Karpas-422 (cell line): ENCODE measurements around the gene MFRP. TPM values are rescaled to one million over a fixed set of nuclear protein-coding genes. Genes with fewer than 3 reads are reported as not detected.

Source experiments
- DNase-seq: peaks from one replicate; pipeline ENCODE4 v3.0.0-alpha.2; 2015
- H2AFZ ChIP-seq: fragments of 200-600 bp; sonication (generic); 2 replicates; pipeline ENCODE4 v1.6.1; 2014; ENCODE audit warnings: antibody characterized with exemption, low read length, mixed read lengths
- H3K27ac ChIP-seq: fragments of 200-600 bp; sonication (generic); 2 replicates; pipeline ENCODE4 v1.5.1; 2014; ENCODE audit warnings: mild to moderate bottlenecking, low read length, moderate library complexity
- H3K27me3 ChIP-seq: fragments of 200-600 bp; sonication (generic); 2 replicates; pipeline ENCODE4 v1.6.1; 2014; ENCODE audit warnings: low read length, mixed read lengths
- H3K36me3 ChIP-seq: fragments of 200-600 bp; sonication (generic); 2 replicates; pipeline ENCODE4 v1.6.1; 2014; ENCODE audit warnings: low read length, mixed read lengths; ENCODE audit not compliant: insufficient read depth
- H3K4me1 ChIP-seq: fragments of 200-600 bp; sonication (generic); 2 replicates; pipeline ENCODE4 v1.6.1; 2014; ENCODE audit warnings: mild to moderate bottlenecking, low read length, mixed read lengths
- H3K4me2 ChIP-seq: fragments of 200-600 bp; sonication (generic); 2 replicates; pipeline ENCODE4 v1.6.1; 2014; ENCODE audit warnings: low read length, low read depth, mild to moderate bottlenecking; ENCODE audit not compliant: poor library complexity, severe bottlenecking
- H3K4me3 ChIP-seq: fragments of 200-600 bp; sonication (generic); 2 replicates; pipeline ENCODE4 v1.5.1; 2014; ENCODE audit warnings: mild to moderate bottlenecking, antibody characterized with exemption, low read length, mixed read lengths
- H3K79me2 ChIP-seq: fragments of 200-600 bp; sonication (generic); 2 replicates; pipeline ENCODE4 v1.6.1; 2014; ENCODE audit warnings: mild to moderate bottlenecking, low read length, mixed read lengths
- H3K9ac ChIP-seq: fragments of 200-600 bp; sonication (generic); 2 replicates; pipeline ENCODE4 v1.6.0; 2014; ENCODE audit warnings: low read length
- H3K9me2 ChIP-seq: fragments of 200-600 bp; sonication (generic), shearing (Covaris generic); replicated peaks from 2 replicates; pipeline ENCODE4 v1.6.0; 2014; ENCODE audit warnings: mild to moderate bottlenecking, low read length, moderate library complexity; ENCODE audit not compliant: insufficient read depth
- H3K9me3 ChIP-seq: fragments of 300-700, 200-600 bp; sonication (generic); 2 replicates; pipeline ENCODE4 v1.6.1; 2014; ENCODE audit warnings: low read length, mixed read lengths
- H4K20me1 ChIP-seq: fragments of 200-600 bp; sonication (generic); 2 replicates; pipeline ENCODE4 v1.6.1; 2014; ENCODE audit warnings: mild to moderate bottlenecking, antibody characterized with exemption, low read length, low read depth; ENCODE audit not compliant: insufficient read depth
- total RNA-seq: library from RNA; depleted of rRNA; stranded (reverse); fragments of >200 nt; shearing (Covaris generic); gene quantifications from 2 replicates; pipeline ENCODE4 v1.2.3, GENCODE V29; 2014; ENCODE audit warnings: low replicate concordance

The MFRP gene
- total RNA-seq, 1 experiment from 2014 or later = not detected

DNA sequence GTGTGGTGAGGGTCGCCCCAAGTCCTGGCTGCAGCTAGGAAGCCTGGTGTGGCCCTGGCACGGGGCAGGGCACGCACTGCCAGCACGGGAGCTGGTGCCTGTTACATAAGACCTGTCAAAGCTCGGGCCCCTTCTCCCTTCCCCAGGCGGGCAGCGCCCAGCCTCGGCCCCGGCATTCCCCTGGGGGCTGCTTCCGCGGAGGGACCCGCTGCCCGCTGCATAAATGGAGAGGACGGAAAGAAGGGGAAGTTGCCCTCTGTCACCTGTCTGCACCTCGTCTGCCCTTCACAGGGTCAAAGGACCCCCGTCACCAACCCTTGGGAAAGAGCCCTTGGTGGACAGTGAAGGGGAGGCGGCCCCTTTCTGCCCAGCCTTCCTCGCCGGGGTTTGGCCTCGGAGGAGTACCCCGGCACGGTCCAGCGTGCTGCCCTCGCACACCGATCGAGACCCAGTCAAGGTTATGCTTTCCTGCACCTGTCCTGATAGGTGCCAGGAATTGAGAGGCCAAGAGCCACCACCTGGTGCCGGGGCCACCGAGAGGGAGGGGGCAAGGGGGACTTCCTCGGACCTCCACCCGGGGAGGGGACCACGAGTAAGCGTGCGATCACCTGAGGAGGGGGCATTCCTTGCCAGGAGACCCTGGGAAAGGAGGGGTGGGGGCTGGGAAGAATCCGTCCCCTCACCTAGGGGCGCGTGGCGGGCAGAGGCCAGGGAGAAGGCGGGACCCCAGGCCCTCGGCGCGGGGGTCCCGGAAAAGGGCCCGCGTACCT lies 16.8 kb upstream of the MFRP start:
- Histone ChIP-seq H3K4me3 (peak overlapping the region; percentile 85), H3K4me1 (peaks cover 88% of the 10 kb centered on the region), H4K20me1 (no peaks in the 10 kb centered on the region), H3K9ac (peak overlapping the region; percentile 86), H3K79me2 (peaks cover 20% of the 10 kb centered on the region), H2AFZ (no peak overlapping the region), H3K9me2 (no peaks in the 10 kb centered on the region), H3K9me3 (no peaks in the 10 kb centered on the region), H3K36me3 (peaks cover 8% of the 10 kb centered on the region), H3K4me2 (peak overlapping the region; percentile 91), H3K27ac (peak overlapping the region; percentile 98), H3K27me3 (no peaks in the 10 kb centered on the region)
- peak; percentile 57 for DNase-seq

DNA sequence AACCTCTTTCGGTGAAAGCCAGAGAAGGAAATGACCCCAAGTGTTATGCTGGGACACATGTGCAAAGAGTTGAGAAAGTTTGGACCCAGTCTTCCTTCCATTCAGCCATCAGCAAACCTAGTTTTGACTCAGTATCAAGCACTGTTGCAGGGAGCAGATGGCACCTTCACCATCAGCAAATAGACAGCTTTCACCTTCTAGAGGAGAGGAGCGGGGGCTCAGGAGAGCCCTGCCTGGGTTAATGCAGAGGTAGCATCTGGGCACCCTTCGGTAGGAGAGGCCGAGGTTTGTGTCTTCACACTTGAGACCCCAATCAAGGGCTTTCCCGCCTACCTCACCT lies 16.2 kb upstream of the MFRP start:
- peaks cover 20% of the 10 kb centered on the region for H3K79me2 ChIP-seq
- H3K4me3 ChIP-seq = peak overlapping the region; percentile 85
- peak overlapping the region; percentile 86 for H3K9ac ChIP-seq
- H3K9me2 ChIP-seq = no peaks in the 10 kb centered on the region
- H2AFZ ChIP-seq = no peak overlapping the region
- H3K27ac ChIP-seq = peak overlapping the region; percentile 98
- no peaks in the 10 kb centered on the region for H3K27me3 ChIP-seq
- H4K20me1 ChIP-seq = no peaks in the 10 kb centered on the region
- peak overlapping the region; percentile 91 for H3K4me2 ChIP-seq
- DNase-seq = no peak
- peaks cover 8% of the 10 kb centered on the region for H3K36me3 ChIP-seq
- peaks cover 88% of the 10 kb centered on the region for H3K4me1 ChIP-seq
- H3K9me3 ChIP-seq = no peaks in the 10 kb centered on the region

DNA sequence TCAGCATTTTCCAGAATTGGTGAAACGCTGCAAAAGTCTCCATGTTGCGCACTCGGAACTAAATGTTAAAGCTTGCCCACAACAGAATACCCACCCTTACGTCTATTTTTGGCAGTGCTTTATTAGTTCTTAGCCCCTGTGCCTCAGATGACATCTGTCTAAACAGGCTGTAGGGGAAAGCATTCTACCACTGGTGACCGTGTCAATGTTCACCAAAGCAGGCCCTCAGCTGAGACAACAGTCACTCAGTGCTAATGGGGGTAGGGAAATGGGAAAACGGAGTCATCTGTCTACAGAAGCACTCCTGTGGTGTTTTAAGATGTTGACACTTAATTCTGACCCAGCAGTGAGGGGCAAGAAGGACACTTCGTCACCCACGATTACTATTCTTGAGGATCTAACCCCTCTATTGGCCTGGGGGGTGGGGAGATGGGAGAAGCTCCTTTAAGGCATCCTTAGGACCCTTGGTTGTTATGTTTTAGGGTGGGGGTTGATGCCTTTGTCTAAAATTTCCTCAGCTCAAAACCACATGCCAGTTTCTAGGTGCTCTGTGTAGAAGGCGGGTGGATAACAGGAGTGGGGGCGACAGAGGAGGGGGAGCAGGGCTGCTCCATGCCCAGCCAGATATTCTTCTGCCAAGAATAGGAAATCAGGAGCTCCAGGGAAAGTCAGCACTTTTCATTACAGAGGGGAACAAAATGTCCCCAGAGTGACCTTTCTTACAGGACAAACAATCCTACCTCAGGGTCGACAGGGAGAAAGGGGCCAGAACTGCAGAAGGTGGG lies 15.6 kb upstream of the MFRP start:
- H3K4me1 ChIP-seq = peaks cover 88% of the 10 kb centered on the region
- no peaks in the 10 kb centered on the region for H4K20me1 ChIP-seq
- peak overlapping the region; percentile 91 for H3K4me2 ChIP-seq
- no peaks in the 10 kb centered on the region for H3K9me3 ChIP-seq
- H3K9me2 ChIP-seq = no peaks in the 10 kb centered on the region
- peak overlapping the region; percentile 85 for H3K4me3 ChIP-seq
- no peak for DNase-seq
- peak overlapping the region; percentile 86 for H3K9ac ChIP-seq
- H3K79me2 ChIP-seq = peaks cover 20% of the 10 kb centered on the region
- H3K27ac ChIP-seq = peak overlapping the region; percentile 98
- no peaks in the 10 kb centered on the region for H3K27me3 ChIP-seq
- H3K36me3 ChIP-seq = peaks cover 8% of the 10 kb centered on the region
- no peak overlapping the region for H2AFZ ChIP-seq

DNA sequence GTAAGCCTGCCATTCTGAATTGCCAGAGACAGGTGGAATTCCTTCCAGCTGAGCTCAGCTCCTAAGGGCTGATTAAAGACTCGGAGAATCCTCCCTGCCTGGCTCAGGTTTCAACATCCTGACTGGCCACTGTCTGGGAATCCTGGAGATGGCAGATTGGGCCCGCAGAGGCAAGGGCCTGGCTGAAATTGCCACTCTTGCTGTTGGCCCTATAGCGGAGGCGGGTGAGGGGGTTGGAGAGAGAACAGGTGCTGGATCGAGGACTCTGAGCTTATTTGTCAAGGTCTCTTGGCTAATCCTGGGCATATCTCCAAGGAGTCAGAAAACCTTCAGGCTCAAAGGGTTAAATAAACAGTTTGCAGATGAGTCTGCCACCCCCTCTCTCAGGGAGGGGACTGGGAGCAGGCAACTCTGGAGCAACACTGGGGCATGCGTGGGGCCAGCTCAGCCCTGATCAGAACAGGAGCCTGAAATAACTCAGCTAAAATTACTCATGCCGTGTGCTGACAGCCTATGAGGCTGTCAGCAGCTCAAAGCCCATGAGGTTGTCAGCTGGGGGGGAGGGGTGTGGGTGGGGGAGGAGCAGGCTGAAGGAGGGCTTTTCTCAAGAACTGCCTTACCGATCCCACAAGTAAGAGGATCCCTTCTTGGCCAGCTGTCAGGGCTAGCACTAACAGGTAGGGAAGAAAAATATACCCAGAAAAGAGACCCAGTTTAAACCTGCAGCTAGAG lies 14.7 kb upstream of the MFRP start:
- Histone ChIP-seq H3K4me1 (peaks cover 87% of the 10 kb centered on the region), H3K9me2 (no peaks in the 10 kb centered on the region), H3K79me2 (peaks cover 20% of the 10 kb centered on the region), H3K27me3 (no peaks in the 10 kb centered on the region), H3K9me3 (no peaks in the 10 kb centered on the region), H4K20me1 (no peaks in the 10 kb centered on the region), H3K4me3 (peak overlapping the region; percentile 85), H3K4me2 (peak overlapping the region; percentile 91), H3K9ac (peak overlapping the region; percentile 86), H3K36me3 (peaks cover 8% of the 10 kb centered on the region), H2AFZ (no peak overlapping the region), H3K27ac (peak overlapping the region; percentile 98)
- peak; percentile 83 for DNase-seq

DNA sequence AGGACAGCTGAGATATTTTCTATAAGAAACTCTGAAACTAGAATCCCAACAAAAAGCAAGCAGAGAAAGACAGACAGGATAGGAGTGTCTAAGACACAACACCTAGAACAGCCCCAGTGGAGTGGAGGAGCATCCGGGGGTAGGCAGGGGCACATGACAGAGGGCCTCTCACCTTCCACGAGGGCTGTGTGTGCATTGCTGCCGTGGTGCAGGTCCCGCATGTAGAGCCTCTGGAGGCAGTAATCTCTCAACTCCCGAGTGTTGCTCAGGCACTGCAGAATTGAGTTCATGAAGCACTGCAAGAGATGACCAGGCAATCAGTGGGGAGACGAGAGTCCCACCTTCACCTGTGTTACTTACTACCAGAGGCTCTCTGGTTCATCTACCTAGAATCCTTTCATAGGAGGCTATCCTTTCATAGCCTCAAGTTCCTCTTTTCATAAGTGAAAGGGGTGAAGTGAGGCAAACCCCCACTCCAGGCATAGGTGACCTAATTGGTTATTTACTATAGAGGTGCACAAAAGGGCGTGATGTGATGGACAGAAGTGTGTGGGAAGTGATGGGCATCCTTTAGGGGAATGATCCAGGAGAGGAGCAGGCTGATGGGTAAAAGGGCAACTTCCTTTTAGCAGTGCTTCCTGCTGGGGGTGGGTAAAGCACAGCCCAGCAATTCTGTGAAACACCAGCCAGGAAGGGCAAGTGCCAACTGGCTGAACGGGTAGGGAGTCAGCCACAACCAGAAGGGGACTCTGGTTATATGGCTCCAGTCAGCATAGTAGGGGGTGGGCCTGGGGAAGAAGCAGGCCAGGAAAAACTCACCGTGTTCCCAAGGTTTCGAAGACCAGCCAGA lies 13.1 kb upstream of the MFRP start:
- H3K36me3 ChIP-seq = peaks cover 11% of the 10 kb centered on the region
- H4K20me1 ChIP-seq = no peaks in the 10 kb centered on the region
- no peaks in the 10 kb centered on the region for H3K9me2 ChIP-seq
- H3K9me3 ChIP-seq = no peaks in the 10 kb centered on the region
- DNase-seq = peak; percentile 58
- peaks cover 88% of the 10 kb centered on the region for H3K4me1 ChIP-seq
- H3K27ac ChIP-seq = peak overlapping the region; percentile 98
- peak overlapping the region; percentile 45; the same call in 1 of the 2 replicates for H3K4me3 ChIP-seq
- peak overlapping the region; percentile 49 for H3K9ac ChIP-seq
- H3K79me2 ChIP-seq = peaks cover 20% of the 10 kb centered on the region
- H2AFZ ChIP-seq = no peak overlapping the region
- peak overlapping the region; percentile 91 for H3K4me2 ChIP-seq
- no peaks in the 10 kb centered on the region for H3K27me3 ChIP-seq

DNA sequence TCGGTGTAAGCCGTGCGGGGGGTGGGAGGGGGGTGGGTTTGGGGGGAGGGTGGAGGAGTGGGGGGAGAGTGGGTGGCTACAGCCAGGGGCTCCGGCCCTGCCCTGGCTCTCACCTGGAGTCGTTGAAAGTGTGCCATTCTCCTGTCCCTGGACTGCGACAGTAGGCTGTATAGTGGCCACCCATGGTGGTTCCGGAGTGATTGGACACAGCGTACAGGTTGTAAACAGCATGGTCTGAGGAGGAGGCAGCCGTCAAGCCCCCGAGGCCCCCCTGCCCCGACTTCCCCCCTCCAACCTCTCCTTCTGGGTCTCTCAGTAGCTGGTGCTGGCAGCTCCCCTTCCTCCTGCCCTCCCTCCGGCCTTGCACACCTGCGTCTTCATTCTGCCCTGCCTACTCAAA lies 10.6 kb upstream of the MFRP start:
- Histone ChIP-seq H3K4me1 (peaks cover 89% of the 10 kb centered on the region), H3K9ac (peak overlapping the region; percentile 71), H3K27ac (peak overlapping the region; percentile 98), H3K4me2 (peak overlapping the region; percentile 79), H3K9me3 (no peaks in the 10 kb centered on the region), H3K79me2 (peaks cover 6% of the 10 kb centered on the region; the same call in 1 of the 2 replicates), H4K20me1 (no peaks in the 10 kb centered on the region), H3K36me3 (peaks cover 11% of the 10 kb centered on the region), H3K27me3 (no peaks in the 10 kb centered on the region), H3K9me2 (no peaks in the 10 kb centered on the region), H2AFZ (no peak overlapping the region), H3K4me3 (no peak overlapping the region; the same call in 1 of the 2 replicates)
- DNase-seq = no peak

DNA sequence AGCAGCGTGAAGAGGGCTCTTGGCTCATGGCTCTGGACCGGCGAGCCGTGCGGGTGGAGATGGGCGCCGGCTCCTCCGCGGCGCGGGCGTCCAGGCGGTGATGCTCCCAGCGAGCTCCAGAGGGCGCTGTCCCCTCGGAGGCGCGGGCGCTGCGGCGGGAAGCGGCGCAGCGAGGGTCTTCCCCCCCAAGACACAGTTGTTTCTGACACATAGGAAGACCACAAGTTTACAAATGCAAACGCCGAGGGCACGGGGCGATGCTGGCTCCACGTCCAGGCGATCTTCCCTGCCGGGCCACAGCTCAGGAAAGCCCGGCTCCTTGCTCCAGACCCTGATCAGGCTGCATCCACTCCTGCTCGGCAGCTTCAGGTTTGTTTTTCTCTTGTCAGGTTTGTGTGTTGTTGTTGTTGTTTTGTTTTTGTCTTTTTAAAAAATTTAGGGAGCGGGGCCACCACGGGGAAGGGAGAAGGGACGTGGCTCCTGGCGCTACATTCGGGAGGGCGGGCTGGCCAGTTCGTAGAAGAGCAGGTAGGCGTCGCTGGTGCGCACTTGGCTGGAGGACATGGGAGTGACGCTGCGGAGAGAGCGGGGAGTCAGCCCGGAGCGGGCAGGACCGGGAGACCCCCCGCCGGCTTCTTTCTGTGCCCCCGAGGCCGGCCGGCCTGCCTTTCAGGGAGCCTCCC lies 10.0 kb upstream of the MFRP start:
- DNase-seq = peak; percentile 80
- Histone ChIP-seq H3K9me2 (no peaks in the 10 kb centered on the region), H3K4me2 (peak overlapping the region; percentile 79), H3K27me3 (no peaks in the 10 kb centered on the region), H3K4me1 (peaks cover 88% of the 10 kb centered on the region), H3K9me3 (no peaks in the 10 kb centered on the region), H3K27ac (peak overlapping the region; percentile 98), H3K79me2 (peaks cover 6% of the 10 kb centered on the region; the same call in 1 of the 2 replicates), H3K36me3 (peaks cover 11% of the 10 kb centered on the region), H2AFZ (peak overlapping the region; percentile 43; the same call in 1 of the 2 replicates), H4K20me1 (no peaks in the 10 kb centered on the region), H3K4me3 (peak overlapping the region; percentile 59), H3K9ac (peak overlapping the region; percentile 71)
